ENCODE results near the gene CDH23. TPM values are rescaled to one million over a fixed set of nuclear protein-coding genes. Genes with fewer than 3 reads are reported as not detected.

Gene CDH23
- polyA plus RNA-seq, 2 of the 4 experiments (the other 2 are of a cell fraction): 1.1 to 2.3 TPM

DNA sequence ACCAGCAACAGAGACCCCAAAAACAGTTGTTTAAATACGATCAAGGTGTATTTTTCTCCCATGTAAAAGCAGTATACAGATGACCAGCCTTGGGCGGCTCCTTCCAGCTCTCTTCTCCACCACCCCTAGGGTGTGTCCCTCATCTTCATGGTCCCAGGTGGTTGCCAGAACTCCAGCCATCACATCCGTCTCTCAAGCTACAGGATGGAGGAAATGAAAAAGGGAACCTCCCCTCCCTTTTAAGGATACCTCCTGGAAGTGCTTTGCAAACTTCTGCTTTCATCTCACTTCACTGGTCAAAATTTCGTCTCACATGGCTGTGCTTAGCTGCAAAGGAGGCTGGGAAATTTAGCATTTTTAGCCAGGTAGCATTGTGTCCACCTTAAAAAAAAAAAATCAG, 263.6 kb downstream of the CDH23 start:
- 71% methylated on average over 4 of the region's 4 CpGs for WGBS (ENCODE audit: missing lambda C conversion rate)
- CTCF ChIA-PET: interaction anchor here (1.0 to 1.3 kb wide), 2 partner anchors 18 to 35 kb away, joined by 3 to 4 read pairs; no protein-coding TSS in a partner anchor
- TF ChIP-seq, protein P1, sequence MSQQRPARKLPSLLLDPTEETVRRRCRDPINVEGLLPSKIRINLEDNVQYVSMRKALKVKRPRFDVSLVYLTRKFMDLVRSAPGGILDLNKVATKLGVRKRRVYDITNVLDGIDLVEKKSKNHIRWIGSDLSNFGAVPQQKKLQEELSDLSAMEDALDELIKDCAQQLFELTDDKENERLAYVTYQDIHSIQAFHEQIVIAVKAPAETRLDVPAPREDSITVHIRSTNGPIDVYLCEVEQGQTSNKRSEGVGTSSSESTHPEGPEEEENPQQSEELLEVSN (IDR thresholded peaks at IDR 0.05; ENCODE audit: borderline replicate concordance, low read depth): no peak
- TF ChIP-seq TFCP2L1 (CRISPR knock-in tag; IDR thresholded peaks at IDR 0.05): no peak
- TF ChIP-seq CEBPB (IDR thresholded peaks at IDR 0.05): no peak
- no peak for TF ChIP-seq NFE2L2 (conservative IDR thresholded peaks at IDR 0.05; ENCODE audit: low read length)
- no peak for TF ChIP-seq NPAS2 (CRISPR knock-in tag; IDR thresholded peaks at IDR 0.05; ENCODE audit: borderline replicate concordance)
- TF ChIP-seq KDM5A (IDR thresholded peaks at IDR 0.05): no peak
- TF ChIP-seq RFX5 (IDR thresholded peaks at IDR 0.05): no peak
- TF ChIP-seq EHF (CRISPR knock-in tag; IDR thresholded peaks at IDR 0.05): no peak
- no peak for TF ChIP-seq CBX8 (IDR thresholded peaks at IDR 0.05)
- TF ChIP-seq, protein P2, sequence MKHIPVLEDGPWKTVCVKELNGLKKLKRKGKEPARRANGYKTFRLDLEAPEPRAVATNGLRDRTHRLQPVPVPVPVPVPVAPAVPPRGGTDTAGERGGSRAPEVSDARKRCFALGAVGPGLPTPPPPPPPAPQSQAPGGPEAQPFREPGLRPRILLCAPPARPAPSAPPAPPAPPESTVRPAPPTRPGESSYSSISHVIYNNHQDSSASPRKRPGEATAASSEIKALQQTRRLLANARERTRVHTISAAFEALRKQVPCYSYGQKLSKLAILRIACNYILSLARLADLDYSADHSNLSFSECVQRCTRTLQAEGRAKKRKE (CRISPR knock-in tag; IDR thresholded peaks at IDR 0.05; ENCODE audit: low read depth): no peak
- no peak for TF ChIP-seq ZFP36 (IDR thresholded peaks at IDR 0.05; ENCODE audit: borderline replicate concordance, partially characterized antibody)
- no peak for TF ChIP-seq POLR2A (IDR thresholded peaks at IDR 0.05; ENCODE audit: low read length)
- TF ChIP-seq, protein P3, sequence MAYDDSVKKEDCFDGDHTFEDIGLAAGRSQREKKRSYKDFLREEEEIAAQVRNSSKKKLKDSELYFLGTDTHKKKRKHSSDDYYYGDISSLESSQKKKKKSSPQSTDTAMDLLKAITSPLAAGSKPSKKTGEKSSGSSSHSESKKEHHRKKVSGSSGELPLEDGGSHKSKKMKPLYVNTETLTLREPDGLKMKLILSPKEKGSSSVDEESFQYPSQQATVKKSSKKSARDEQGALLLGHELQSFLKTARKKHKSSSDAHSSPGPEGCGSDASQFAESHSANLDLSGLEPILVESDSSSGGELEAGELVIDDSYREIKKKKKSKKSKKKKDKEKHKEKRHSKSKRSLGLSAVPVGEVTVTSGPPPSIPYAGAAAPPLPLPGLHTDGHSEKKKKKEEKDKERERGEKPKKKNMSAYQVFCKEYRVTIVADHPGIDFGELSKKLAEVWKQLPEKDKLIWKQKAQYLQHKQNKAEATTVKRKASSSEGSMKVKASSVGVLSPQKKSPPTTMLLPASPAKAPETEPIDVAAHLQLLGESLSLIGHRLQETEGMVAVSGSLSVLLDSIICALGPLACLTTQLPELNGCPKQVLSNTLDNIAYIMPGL (CRISPR knock-in tag; IDR thresholded peaks at IDR 0.05; ENCODE audit: borderline replicate concordance): no peak
- TF ChIP-seq BHLHE40 (IDR thresholded peaks at IDR 0.05; ENCODE audit: low read depth, low read length): no peak
- no peak for TF ChIP-seq FOXS1 (CRISPR knock-in tag; IDR thresholded peaks at IDR 0.05)

DNA sequence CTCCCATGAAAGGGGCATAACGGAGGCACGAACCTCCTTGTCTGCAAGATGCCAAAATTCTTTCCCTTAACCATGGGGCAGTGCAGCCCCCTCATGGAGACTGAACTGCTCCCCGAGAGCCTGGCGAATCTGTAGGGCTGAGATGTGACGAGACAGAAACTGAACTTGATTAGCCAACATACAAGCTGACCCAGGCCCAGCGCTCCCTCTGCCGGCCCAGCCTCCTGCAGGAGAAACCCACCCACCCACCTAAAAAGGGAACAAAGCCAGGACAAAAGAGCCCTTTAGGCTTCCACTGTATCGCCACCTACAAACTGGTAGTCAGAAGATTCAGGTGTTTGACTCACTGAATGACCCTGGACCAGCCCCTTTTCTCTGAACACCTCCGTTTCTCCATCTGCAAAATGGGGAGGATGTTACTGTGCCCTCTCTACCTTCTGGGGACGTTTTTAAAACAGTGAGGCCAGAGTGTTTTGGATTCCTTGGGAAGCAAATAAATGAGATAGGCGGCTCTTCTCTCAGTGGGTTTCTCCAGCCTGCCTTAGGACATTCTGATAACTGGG, 264.4 kb downstream of the CDH23 start:
- ChIA-PET CTCF (no interaction called here), POLR2A (no interaction called here)
- H3K27ac ChIP-seq: no peak overlapping the region
- no peak for DNase-seq (ENCODE audit: low read depth in 1 of 2, low spot score in 1 of 2)
- H3K9me3 ChIP-seq: no peaks in the 10 kb centered on the region
- FAIRE-seq: no peak
- H3K4me2 ChIP-seq: no peak overlapping the region
- peaks cover 10% of the 10 kb centered on the region for H3K4me1 ChIP-seq
- 67% methylated on average over 11 of the region's 11 CpGs for whole genome bisulfite sequencing (ENCODE audit: missing lambda C conversion rate)
- H3K4me3 ChIP-seq: no peak overlapping the region
- no peak for ATAC-seq
- no peak for TF ChIP-seq ZFP36 (IDR thresholded peaks at IDR 0.05; ENCODE audit: borderline replicate concordance, partially characterized antibody)

More for the DNA sequence above, 263.6 kb downstream of the CDH23 start:
- H3K4me1 ChIP-seq: peaks cover 10% of the 10 kb centered on the region
- H3K4me2 ChIP-seq: no peak overlapping the region
- no peak overlapping the region for H3K27ac ChIP-seq
- H3K9me3 ChIP-seq: no peaks in the 10 kb centered on the region
- POLR2A ChIA-PET: no interaction called here
- DNase-seq (ENCODE audit: low read depth in 1 of 2, low spot score in 1 of 2) (no peak), ATAC-seq (no peak), FAIRE-seq (no peak)
- H3K4me3 ChIP-seq: no peak overlapping the region

DNA sequence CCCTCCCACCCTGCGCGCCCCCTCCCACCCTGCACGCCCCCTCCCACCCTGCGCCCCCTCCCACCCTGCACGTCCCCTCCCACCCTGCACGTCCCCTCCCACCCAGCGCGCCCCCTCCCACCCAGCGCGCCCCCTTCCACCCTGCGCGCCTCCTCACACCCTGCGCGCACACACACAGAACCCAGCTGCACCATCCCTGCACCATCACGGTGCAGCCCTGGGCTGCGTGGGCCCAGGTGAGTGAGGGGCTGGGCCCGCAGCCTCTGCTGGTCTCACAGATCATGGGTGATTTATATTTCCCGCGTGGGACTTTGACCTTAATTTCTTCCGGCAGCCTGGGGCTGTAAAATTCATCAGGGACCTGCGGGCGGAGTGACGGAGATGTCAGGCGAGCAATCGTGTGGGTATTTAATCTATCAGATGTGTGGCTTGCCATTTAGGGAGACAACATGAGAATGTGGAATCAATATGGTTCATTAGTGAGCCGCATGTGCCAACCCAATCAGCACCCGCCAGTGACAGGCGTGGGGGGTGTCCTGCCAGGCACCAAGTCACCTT, 265.1 kb downstream of the CDH23 start:
- Histone ChIP-seq H3K4me1 (peaks cover 10% of the 10 kb centered on the region), H3K9me3 (no peaks in the 10 kb centered on the region), H3K4me2 (no peak overlapping the region), H3K4me3 (no peak overlapping the region), H3K27ac (no peak overlapping the region)
- ChIA-PET CTCF (no interaction called here), POLR2A (no interaction called here)
- no peak for TF ChIP-seq JUN (IDR thresholded peaks at IDR 0.05)
- no peak for TF ChIP-seq HOXB5 (CRISPR knock-in tag; IDR thresholded peaks at IDR 0.05)
- no peak for TF ChIP-seq CBX8 (IDR thresholded peaks at IDR 0.05)
- no peak for TF ChIP-seq MYC (IDR thresholded peaks at IDR 0.05; ENCODE audit: borderline replicate concordance, low read length)
- TF ChIP-seq EHF (CRISPR knock-in tag; IDR thresholded peaks at IDR 0.05): no peak
- no peak for TF ChIP-seq PHF8 (IDR thresholded peaks at IDR 0.05; ENCODE audit: borderline replicate concordance, low read depth)
- no peak for TF ChIP-seq CBX2 (IDR thresholded peaks at IDR 0.05; ENCODE audit: borderline replicate concordance, low read depth)
- no peak for TF ChIP-seq BHLHE40 (IDR thresholded peaks at IDR 0.05; ENCODE audit: low read depth, low read length)
- no peak for TF ChIP-seq HOXA7 (CRISPR knock-in tag; IDR thresholded peaks at IDR 0.05)
- TF ChIP-seq, protein P1 (IDR thresholded peaks at IDR 0.05; ENCODE audit: borderline replicate concordance, low read depth): no peak
- no peak for TF ChIP-seq CEBPB (IDR thresholded peaks at IDR 0.05)
- no peak for TF ChIP-seq EP300 (IDR thresholded peaks at IDR 0.05)
- DNase-seq (ENCODE audit: low read depth in 1 of 2, low spot score in 1 of 2) (no peak), ATAC-seq (no peak), FAIRE-seq (no peak)
- 86% methylated on average over 11 of the region's 28 CpGs for WGBS (ENCODE audit: missing lambda C conversion rate)

Data from A549 (cell line).